ENCODE results near the gene TAS2R41.

TAS2R41 gene

DNA sequence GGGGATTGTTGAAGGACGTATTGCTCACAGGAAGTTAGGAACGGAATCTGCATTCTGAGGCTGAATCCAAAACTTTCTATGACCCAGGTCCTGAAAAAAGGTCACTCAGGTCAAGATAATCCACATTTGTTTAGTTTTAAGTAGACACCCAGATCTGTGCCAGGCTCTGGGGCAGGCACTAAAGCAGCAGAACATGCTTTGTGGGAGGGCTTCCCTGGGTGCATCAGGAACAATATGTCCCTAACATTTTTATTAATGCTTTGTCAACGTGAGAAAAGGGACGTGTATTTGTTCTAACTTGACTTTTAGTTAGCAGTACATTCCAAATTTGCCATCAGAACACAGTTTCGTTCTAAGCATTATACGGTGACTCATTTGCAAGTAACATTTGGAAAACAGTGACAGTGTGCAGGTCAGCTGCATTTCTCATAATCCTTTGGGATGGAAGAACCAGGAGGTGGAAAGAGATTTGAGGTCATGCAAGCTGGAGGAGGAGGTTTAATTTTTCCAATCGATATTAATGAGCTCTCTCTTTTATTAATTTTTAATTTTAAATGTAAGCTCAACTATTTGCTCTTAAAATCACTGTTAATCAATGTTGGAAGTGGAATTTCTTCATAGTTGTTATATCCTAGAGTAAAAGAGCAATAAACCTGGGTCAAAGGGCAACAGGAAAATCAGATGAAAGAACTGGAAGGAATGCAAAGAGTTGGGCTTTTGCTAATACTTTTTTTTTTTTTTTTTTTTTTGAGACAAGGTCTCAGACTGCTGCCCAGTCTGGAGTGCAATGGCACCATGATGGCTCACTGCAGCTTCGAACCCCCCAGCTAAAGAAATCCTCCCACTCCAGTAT is 35.0 kb downstream of the TAS2R41 start:
- TF ChIP-seq CTCF (IDR thresholded peaks at IDR 0.05; ENCODE audit: poor library complexity, severe bottlenecking), result no peak
- no peak for DNase-seq (ENCODE audit: low spot score)
- no peaks in the 10 kb centered on the region for H3K27me3 ChIP-seq (ENCODE audit: insufficient read depth, poor library complexity, severe bottlenecking)
- H3K36me3 ChIP-seq (ENCODE audit: low read depth), result no peaks in the 10 kb centered on the region
- H3K4me3 ChIP-seq (ENCODE audit: severe bottlenecking), result no peak overlapping the region
- peak; percentile 78 for ATAC-seq (ENCODE audit: low read depth)
- H3K27ac ChIP-seq (ENCODE audit: poor library complexity, severe bottlenecking), result peak overlapping the region; percentile 73
- peaks cover 13% of the 10 kb centered on the region for H3K4me1 ChIP-seq (ENCODE audit: insufficient read depth, poor library complexity, severe bottlenecking)
- H3K9me3 ChIP-seq (ENCODE audit: severe bottlenecking), result no peaks in the 10 kb centered on the region

- DNase-seq (ENCODE audit: low spot score) (no peak), ATAC-seq (ENCODE audit: low read depth) (no peak)
- Histone ChIP-seq H3K9me3 (ENCODE audit: severe bottlenecking) (no peaks in the 10 kb centered on the region), H3K4me1 (ENCODE audit: insufficient read depth, poor library complexity, severe bottlenecking) (peaks cover 18% of the 10 kb centered on the region), H3K4me3 (ENCODE audit: severe bottlenecking) (no peak overlapping the region), H3K36me3 (ENCODE audit: low read depth) (no peaks in the 10 kb centered on the region), H3K27me3 (ENCODE audit: insufficient read depth, poor library complexity, severe bottlenecking) (no peaks in the 10 kb centered on the region), H3K27ac (ENCODE audit: poor library complexity, severe bottlenecking) (no peak overlapping the region)
- TF ChIP-seq CTCF (IDR thresholded peaks at IDR 0.05; ENCODE audit: poor library complexity, severe bottlenecking), result no peak
Observed at GRCh38 chr7:143514487-143514886, 36.8 kb downstream of the TAS2R41 start.

DNA sequence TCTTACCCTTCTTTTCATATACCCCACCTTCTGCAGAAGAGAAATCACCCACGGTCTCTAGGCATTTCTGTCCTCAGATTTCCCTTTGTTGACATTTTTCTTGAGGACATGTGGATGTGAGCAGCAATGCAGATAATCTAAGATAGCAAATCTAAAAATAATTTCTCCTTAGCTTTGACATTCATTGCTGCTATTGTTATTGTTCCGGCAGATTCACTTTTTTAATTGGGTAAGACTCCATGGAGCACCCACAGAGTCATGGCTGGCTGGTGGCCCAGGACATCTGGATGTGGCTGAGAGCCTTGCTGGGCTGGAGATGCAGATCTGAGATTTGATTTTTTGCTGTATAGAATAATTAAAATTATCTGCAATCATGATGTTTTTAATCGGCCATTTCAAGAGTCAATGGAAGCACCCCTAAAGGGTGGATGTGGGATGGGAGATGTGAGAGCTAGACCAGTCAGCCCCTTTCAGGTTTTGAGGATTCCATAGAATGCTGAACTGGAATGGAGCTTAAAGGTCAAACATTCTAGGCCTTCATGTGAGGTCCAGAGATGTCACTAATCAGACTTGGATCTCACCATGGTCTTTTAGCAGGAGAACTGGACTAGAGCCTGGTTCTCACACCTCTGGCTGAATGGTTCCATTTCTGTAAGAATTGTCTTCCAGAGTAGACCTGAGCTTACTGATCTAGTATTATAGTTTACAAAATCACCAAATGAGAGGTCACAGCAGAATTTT is 37.5 kb downstream of the TAS2R41 start:
- Histone ChIP-seq H3K4me3 (ENCODE audit: severe bottlenecking) (no peak overlapping the region), H3K4me1 (ENCODE audit: insufficient read depth, poor library complexity, severe bottlenecking) (peaks cover 23% of the 10 kb centered on the region), H3K9me3 (ENCODE audit: severe bottlenecking) (no peaks in the 10 kb centered on the region), H3K27ac (ENCODE audit: poor library complexity, severe bottlenecking) (no peak overlapping the region), H3K36me3 (ENCODE audit: low read depth) (no peaks in the 10 kb centered on the region), H3K27me3 (ENCODE audit: insufficient read depth, poor library complexity, severe bottlenecking) (no peaks in the 10 kb centered on the region)
- no peak for TF ChIP-seq CTCF (IDR thresholded peaks at IDR 0.05; ENCODE audit: poor library complexity, severe bottlenecking)
- DNase-seq (ENCODE audit: low spot score) (no peak), ATAC-seq (ENCODE audit: low read depth) (no peak)

DNA sequence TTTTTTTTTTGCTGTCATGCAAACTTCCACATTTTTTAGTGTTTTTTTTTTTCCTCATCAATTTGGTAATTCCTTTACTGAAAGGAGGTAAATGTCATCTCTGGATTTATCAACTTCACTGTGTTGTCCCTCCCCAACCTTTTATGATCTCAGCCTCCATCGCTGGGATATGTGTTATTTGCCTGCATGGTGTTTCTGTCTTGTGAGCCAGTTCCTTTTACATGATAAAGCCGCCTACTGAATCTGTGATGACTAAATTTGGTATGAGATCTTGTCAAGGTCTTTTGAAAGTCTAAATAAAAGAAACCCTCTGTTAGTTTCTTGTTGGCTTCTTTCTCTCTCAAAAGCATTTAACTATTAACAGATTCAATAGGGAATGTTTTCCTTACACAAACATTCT is 39.3 kb downstream of the TAS2R41 start:
- no peaks in the 10 kb centered on the region for H3K27me3 ChIP-seq (ENCODE audit: insufficient read depth, poor library complexity, severe bottlenecking)
- no peaks in the 10 kb centered on the region for H3K36me3 ChIP-seq (ENCODE audit: low read depth)
- no peak for TF ChIP-seq CTCF (IDR thresholded peaks at IDR 0.05; ENCODE audit: poor library complexity, severe bottlenecking)
- no peak overlapping the region for H3K4me3 ChIP-seq (ENCODE audit: severe bottlenecking)
- no peak overlapping the region for H3K27ac ChIP-seq (ENCODE audit: poor library complexity, severe bottlenecking)
- no peaks in the 10 kb centered on the region for H3K9me3 ChIP-seq (ENCODE audit: severe bottlenecking)
- DNase-seq (ENCODE audit: low spot score) (no peak), ATAC-seq (ENCODE audit: low read depth) (no peak)
- H3K4me1 ChIP-seq (ENCODE audit: insufficient read depth, poor library complexity, severe bottlenecking), result peaks cover 27% of the 10 kb centered on the region
